Uterus (tissue), 2 donors: ENCODE data around the gene GPATCH3.

ENCODE experiments used
- POLR2A ChIP-seq, 2 donors: fragments of 450-650 bp; IDR thresholded peaks; one replicate each; pipeline ENCODE4 v1.6.1; 2016; ENCODE audit warnings: antibody characterized with exemption in 2 of 2, mild to moderate bottlenecking in 1 of 2, moderate library complexity in 1 of 2
- TF ChIP-seq, protein P1 (sequence below), 4 experiments: fragments of 200-600 bp in 2 of 4; fragments of 450-650 bp in 2 of 4; sonication (generic) in 2 of 4; IDR thresholded peaks; one replicate each; pipeline ENCODE4 v1.5.1; 2016 to 2019; ENCODE audit warnings: antibody characterized with exemption in 4 of 4, mild to moderate bottlenecking in 2 of 4, moderate library complexity in 1 of 4

DNA sequence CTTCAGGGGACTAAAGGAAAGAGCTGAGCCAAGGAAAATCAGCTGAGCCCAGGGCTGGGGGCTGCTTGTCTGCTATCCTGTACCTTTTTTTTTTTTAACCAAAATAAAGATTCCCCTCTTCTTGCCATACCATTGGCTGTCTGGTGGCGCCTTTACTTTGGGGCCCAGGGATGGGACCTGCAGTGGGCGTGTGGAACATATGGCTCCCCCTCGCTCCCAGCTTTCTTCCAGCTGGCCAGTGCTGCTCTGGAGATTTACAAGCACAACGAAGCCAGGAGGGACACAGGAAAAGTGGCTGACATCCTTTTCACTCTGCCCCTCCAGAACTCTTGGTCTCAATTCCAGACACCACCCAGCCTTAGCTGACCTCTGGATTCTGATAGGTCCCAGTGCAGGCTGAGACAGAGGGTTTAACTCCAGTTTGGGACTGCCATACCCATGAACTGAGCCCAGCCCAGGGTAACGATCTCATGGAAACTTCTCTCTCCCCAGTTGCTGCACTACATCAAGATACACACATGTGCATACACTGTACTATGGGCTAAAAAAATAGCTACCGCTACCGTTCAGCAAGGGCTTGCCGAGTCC, 42.7 kb downstream of the GPATCH3 start:
- TF ChIP-seq, protein P1, sequence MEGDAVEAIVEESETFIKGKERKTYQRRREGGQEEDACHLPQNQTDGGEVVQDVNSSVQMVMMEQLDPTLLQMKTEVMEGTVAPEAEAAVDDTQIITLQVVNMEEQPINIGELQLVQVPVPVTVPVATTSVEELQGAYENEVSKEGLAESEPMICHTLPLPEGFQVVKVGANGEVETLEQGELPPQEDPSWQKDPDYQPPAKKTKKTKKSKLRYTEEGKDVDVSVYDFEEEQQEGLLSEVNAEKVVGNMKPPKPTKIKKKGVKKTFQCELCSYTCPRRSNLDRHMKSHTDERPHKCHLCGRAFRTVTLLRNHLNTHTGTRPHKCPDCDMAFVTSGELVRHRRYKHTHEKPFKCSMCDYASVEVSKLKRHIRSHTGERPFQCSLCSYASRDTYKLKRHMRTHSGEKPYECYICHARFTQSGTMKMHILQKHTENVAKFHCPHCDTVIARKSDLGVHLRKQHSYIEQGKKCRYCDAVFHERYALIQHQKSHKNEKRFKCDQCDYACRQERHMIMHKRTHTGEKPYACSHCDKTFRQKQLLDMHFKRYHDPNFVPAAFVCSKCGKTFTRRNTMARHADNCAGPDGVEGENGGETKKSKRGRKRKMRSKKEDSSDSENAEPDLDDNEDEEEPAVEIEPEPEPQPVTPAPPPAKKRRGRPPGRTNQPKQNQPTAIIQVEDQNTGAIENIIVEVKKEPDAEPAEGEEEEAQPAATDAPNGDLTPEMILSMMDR (IDR thresholded peaks at IDR 0.05), result no peak
- no peak for TF ChIP-seq POLR2A (IDR thresholded peaks at IDR 0.05)
